OCI-LY3 (cell line): ENCODE data around the gene JARID2.

Experiments
- EZH2phosphoT487 ChIP-seq: fragments of 200-600 bp; shearing (Covaris generic); IDR thresholded peaks from 2 replicates; pipeline ENCODE4 v1.6.1; 2018; ENCODE audit warnings: antibody characterized with exemption, mixed run types, low read depth
- TF ChIP-seq, protein P1 (sequence below): fragments of 200-600, 300-600 bp; sonication (generic); IDR thresholded peaks from 2 replicates; pipeline ENCODE4 v1.5.1; 2014; ENCODE audit warnings: antibody characterized with exemption, low read length, low read depth

GRCh38 chr6:15257357-15258132, 11.7 kb downstream of the JARID2 start:
- TF ChIP-seq, protein P1, sequence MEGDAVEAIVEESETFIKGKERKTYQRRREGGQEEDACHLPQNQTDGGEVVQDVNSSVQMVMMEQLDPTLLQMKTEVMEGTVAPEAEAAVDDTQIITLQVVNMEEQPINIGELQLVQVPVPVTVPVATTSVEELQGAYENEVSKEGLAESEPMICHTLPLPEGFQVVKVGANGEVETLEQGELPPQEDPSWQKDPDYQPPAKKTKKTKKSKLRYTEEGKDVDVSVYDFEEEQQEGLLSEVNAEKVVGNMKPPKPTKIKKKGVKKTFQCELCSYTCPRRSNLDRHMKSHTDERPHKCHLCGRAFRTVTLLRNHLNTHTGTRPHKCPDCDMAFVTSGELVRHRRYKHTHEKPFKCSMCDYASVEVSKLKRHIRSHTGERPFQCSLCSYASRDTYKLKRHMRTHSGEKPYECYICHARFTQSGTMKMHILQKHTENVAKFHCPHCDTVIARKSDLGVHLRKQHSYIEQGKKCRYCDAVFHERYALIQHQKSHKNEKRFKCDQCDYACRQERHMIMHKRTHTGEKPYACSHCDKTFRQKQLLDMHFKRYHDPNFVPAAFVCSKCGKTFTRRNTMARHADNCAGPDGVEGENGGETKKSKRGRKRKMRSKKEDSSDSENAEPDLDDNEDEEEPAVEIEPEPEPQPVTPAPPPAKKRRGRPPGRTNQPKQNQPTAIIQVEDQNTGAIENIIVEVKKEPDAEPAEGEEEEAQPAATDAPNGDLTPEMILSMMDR, result no peak
- TF ChIP-seq EZH2phosphoT487, result no peak
